IPS-NIHi11 (cell line): Measurements from ENCODE around the gene UAP1L1.
"Not testable (repeated sequence)": the region's sequence is repeated elsewhere in the genome, so short reads cannot be mapped to it uniquely, and the experiment has no call there.

Source experiments
- DNase-seq: peaks from one replicate; pipeline ENCODE4 v3.0.0; 2012; ENCODE audit warnings: mixed read lengths, low spot score

The UAP1L1 gene

GRCh38 chr9:137114613-137115393 lies 37.5 kb downstream of the UAP1L1 start, which contains the start of gene DPP7:
TSS of gene DPP7 (minus strand) at chr9:137114733. CDS start at chr9:137114713, 20 bp downstream.
- DNase-seq: peak; percentile 83

GRCh38 chr9:137115394-137116026 lies 38.2 kb downstream of the UAP1L1 start:
- peak; percentile 23 for DNase-seq

- no peak for DNase-seq
Observed at GRCh38 chr9:137116027-137116507, 38.8 kb downstream of the UAP1L1 start.

GRCh38 chr9:137116728-137117127 lies 39.4 kb downstream of the UAP1L1 start:
- no peak for DNase-seq

- DNase-seq: peak; percentile 2
Observed at GRCh38 chr9:137117269-137117731, 40.0 kb downstream of the UAP1L1 start.

GRCh38 chr9:137118092-137118603 lies 40.8 kb downstream of the UAP1L1 start:
- DNase-seq: not testable (repeated sequence)

GRCh38 chr9:137121927-137122795 lies 44.8 kb downstream of the UAP1L1 start:
- not testable (repeated sequence) for DNase-seq

- not testable (repeated sequence) for DNase-seq
Observed at GRCh38 chr9:137122796-137123467, 45.6 kb downstream of the UAP1L1 start.

GRCh38 chr9:137123468-137123837 lies 46.1 kb downstream of the UAP1L1 start:
- no peak for DNase-seq

- DNase-seq: not testable (repeated sequence)
Observed at GRCh38 chr9:137123952-137124462, 46.7 kb downstream of the UAP1L1 start.

- DNase-seq: no peak
Observed at GRCh38 chr9:137126786-137127185, 49.5 kb downstream of the UAP1L1 start.

- DNase-seq: no peak
Observed at GRCh38 chr9:137127301-137128157, 50.2 kb downstream of the UAP1L1 start.

GRCh38 chr9:137128158-137128861 lies 51.0 kb downstream of the UAP1L1 start:
- peak; percentile 3 for DNase-seq

- DNase-seq: peak; percentile 33
Observed at GRCh38 chr9:137128862-137129455, 51.6 kb downstream of the UAP1L1 start.

- DNase-seq: peak; percentile 96
Observed at GRCh38 chr9:137129456-137130175, 52.3 kb downstream of the UAP1L1 start.

- DNase-seq: no peak
Observed at GRCh38 chr9:137130176-137130755, 52.9 kb downstream of the UAP1L1 start.
